Measurements from ENCODE around the gene CCT2. TPM values are rescaled to one million over a fixed set of nuclear protein-coding genes. Genes with fewer than 3 reads are reported as not detected.

The CCT2 gene
- total RNA-seq (2021), result 297 to 342 TPM (median 301 TPM) in 3 replicates
- Bru-seq, nascent RNA, result percentile 96 among the genes with signal in this experiment
- long read RNA-seq, experiment 1, transcript CCT2-201 (16 exons, 2,041 nt), result major isoform, 1,198 of 1,356 reads
- long read RNA-seq, experiment 1, partial matches to known transcripts, result 89 of 1,356 reads
- long read RNA-seq, experiment 1, other reads (novel, unspliced or antisense), result 66 of 1,356 reads
- long read RNA-seq, experiment 2, transcript CCT2-211 (2 exons, 567 nt), result minor isoform, 7 of 432 reads
- long read RNA-seq, experiment 2, transcript CCT2-201 (16 exons, 2,041 nt), result major isoform, 218 of 432 reads
- long read RNA-seq, experiment 2, partial matches to known transcripts, result 134 of 432 reads
- long read RNA-seq, experiment 2, other reads (novel, unspliced or antisense), result 70 of 432 reads
- long read RNA-seq, experiment 3, transcript CCT2-201 (16 exons, 2,041 nt), result major isoform, 2,394 of 2,670 reads
- long read RNA-seq, experiment 3, partial matches to known transcripts, result 118 of 2,670 reads
- long read RNA-seq, experiment 3, other reads (novel, unspliced or antisense), result 157 of 2,670 reads

GRCh38 chr12:69585189-69586062, at the start of gene CCT2:
CCT2 (plus strand) TSS chr12:69585459; CDS start chr12:69585522, 63 bp downstream.
- peak within 1 kb of the TSS; percentile 95 for H3K4me3 Mint-ChIP-seq
- ChIA-PET CTCF (interaction anchor here (1.0 to 1.2 kb wide), 2 partner anchors 22 to 54 kb away, joined by 3 read pairs; no protein-coding TSS in a partner anchor), POLR2A (interaction anchor here (1.2 kb wide), 1 partner anchor 115 kb away, joined by 6 read pairs; the partner anchor contains the start of gene FRS2)
- no peaks in the 10 kb centered on the region; the same call in 1 of the 2 replicates for H3K27me3 Mint-ChIP-seq (ENCODE audit: low read depth)
- ATAC-seq (peak; percentile 89), DNase-seq (ENCODE audit: low spot score) (peak; percentile 97)
- H3K36me3 Mint-ChIP-seq, result peaks cover 39% of the 10 kb centered on the region
- H3K4me1 Mint-ChIP-seq, result peaks cover 15% of the 10 kb centered on the region
- H3K27ac Mint-ChIP-seq, result peak within 1 kb of the TSS; percentile 92
- H3K9me3 Mint-ChIP-seq, result no peaks in the 10 kb centered on the region
- TF ChIP-seq AFF4 (CRISPR knock-in tag; IDR thresholded peaks at IDR 0.05; ENCODE audit: borderline replicate concordance) (no peak; the same call in 1 of the 2 replicates), CTCF (IDR thresholded peaks at IDR 0.05) (no peak), ATF3 (CRISPR knock-in tag; conservative IDR thresholded peaks at IDR 0.05) (no peak), ZNF138 (CRISPR knock-in tag; conservative IDR thresholded peaks at IDR 0.05) (no peak), CREM (CRISPR knock-in tag; IDR thresholded peaks at IDR 0.05) (peak; percentile 80), USF2 (CRISPR knock-in tag; IDR thresholded peaks at IDR 0.05) (no peak), ZNF512 (CRISPR knock-in tag; IDR thresholded peaks at IDR 0.05; ENCODE audit: borderline replicate concordance) (no peak), OVOL2 (CRISPR knock-in tag; IDR thresholded peaks at IDR 0.05; ENCODE audit: borderline replicate concordance) (no peak), IRF1 (CRISPR knock-in tag; IDR thresholded peaks at IDR 0.05) (no peak), IRF2 (CRISPR knock-in tag; IDR thresholded peaks at IDR 0.05; ENCODE audit: borderline replicate concordance, low read depth) (no peak), ZNF396 (CRISPR knock-in tag; IDR thresholded peaks at IDR 0.05; ENCODE audit: borderline replicate concordance) (no peak), ZNF317 (CRISPR knock-in tag; IDR thresholded peaks at IDR 0.05; ENCODE audit: borderline replicate concordance, low read depth) (no peak), TP53 (CRISPR knock-in tag; IDR thresholded peaks at IDR 0.05) (no peak), MYBL2 (CRISPR knock-in tag; IDR thresholded peaks at IDR 0.05) (0 out of 2 replicates have a peak, but pooled peaks have one; percentile 68), EMX1 (CRISPR knock-in tag; IDR thresholded peaks at IDR 0.05) (no peak), ARID4B (CRISPR knock-in tag; IDR thresholded peaks at IDR 0.05; ENCODE audit: borderline replicate concordance) (peak; percentile 93; the same call in 1 of the 2 replicates), USF1 (CRISPR knock-in tag; IDR thresholded peaks at IDR 0.05) (peak; percentile 54; the same call in 1 of the 2 replicates), ZBTB21 (CRISPR knock-in tag; IDR thresholded peaks at IDR 0.05; ENCODE audit: borderline replicate concordance) (peak; percentile 73)
